PC-9 (cell line): ENCODE measurements around the gene ZNF474.

ENCODE experiments used
- EZH2 ChIP-seq: fragments of 200-600 bp; sonication (generic); IDR thresholded peaks from 2 replicates; pipeline ENCODE4 v1.8.0; 2017; ENCODE audit warnings: antibody characterized with exemption, low read depth
- TF ChIP-seq, protein P1 (sequence below): fragments of 200-600 bp; sonication (generic); conservative IDR thresholded peaks from 2 replicates; pipeline ENCODE4 v1.6.1; 2017; ENCODE audit warnings: mixed run types, antibody characterized with exemption, mild to moderate bottlenecking, moderate library complexity

DNA sequence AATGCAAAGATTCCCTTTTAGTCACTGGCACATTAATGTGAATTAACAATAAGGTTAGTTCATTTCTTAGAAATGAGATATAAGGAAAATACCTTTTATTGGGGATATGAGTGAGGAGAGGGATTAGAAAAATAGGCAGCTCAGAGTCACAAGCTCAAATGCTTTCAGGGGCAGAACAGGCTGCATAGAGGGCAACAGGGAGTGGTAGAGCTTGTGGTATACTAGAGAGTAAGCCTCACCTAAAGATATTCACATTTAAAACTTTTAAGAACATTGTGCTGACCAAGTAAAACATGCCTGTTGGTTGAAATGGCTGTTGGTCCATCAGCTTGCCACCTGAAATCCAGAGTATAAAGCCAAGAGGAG lies 34.7 kb downstream of the ZNF474 start:
- TF ChIP-seq, protein P1, sequence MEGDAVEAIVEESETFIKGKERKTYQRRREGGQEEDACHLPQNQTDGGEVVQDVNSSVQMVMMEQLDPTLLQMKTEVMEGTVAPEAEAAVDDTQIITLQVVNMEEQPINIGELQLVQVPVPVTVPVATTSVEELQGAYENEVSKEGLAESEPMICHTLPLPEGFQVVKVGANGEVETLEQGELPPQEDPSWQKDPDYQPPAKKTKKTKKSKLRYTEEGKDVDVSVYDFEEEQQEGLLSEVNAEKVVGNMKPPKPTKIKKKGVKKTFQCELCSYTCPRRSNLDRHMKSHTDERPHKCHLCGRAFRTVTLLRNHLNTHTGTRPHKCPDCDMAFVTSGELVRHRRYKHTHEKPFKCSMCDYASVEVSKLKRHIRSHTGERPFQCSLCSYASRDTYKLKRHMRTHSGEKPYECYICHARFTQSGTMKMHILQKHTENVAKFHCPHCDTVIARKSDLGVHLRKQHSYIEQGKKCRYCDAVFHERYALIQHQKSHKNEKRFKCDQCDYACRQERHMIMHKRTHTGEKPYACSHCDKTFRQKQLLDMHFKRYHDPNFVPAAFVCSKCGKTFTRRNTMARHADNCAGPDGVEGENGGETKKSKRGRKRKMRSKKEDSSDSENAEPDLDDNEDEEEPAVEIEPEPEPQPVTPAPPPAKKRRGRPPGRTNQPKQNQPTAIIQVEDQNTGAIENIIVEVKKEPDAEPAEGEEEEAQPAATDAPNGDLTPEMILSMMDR: no peak
- no peak for TF ChIP-seq EZH2
